Measurements from ENCODE around the gene RMDN2. TPM values are rescaled to one million over a fixed set of nuclear protein-coding genes. Genes with fewer than 3 reads are reported as not detected.
A peak's percentile ranks its signal among the peaks of the same experiment; 100 is the strongest.
"Not testable (repeated sequence)": the region's sequence is repeated elsewhere in the genome, so short reads cannot be mapped to it uniquely, and the experiment has no call there.

The RMDN2 gene
- total RNA-seq, 2 donors from 2014 or later: 6.4 to 6.6 TPM

GRCh38 chr2:37975808-37976207, 50.7 kb downstream of the RMDN2 start:
- no peak for DNase-seq (ENCODE audit: low spot score)
- intact Hi-C loops (cut with DNase I): loop anchor here in 1 of 2 donors (5.0 kb wide), 1 partner anchor 291 kb away; no protein-coding TSS in a partner anchor

- intact Hi-C loops (cut with DNase I): loop anchor here in 1 of 2 donors (5.0 kb wide), 1 partner anchor 291 kb away; no protein-coding TSS in a partner anchor
- no peak for DNase-seq (ENCODE audit: low spot score)
Measured at GRCh38 chr2:37976411-37976810, 51.3 kb downstream of the RMDN2 start.

- intact Hi-C loops (cut with DNase I): loop anchor here in 1 of 2 donors (5.0 kb wide), 1 partner anchor 295 kb away; no protein-coding TSS in a partner anchor
- DNase-seq (ENCODE audit: low spot score): peak; percentile 87
Measured at GRCh38 chr2:37982147-37982582, 57.1 kb downstream of the RMDN2 start.

GRCh38 chr2:37982847-37983246, 57.8 kb downstream of the RMDN2 start:
- intact Hi-C loops (cut with DNase I): loop anchor here in 1 of 2 donors (5.0 kb wide), 1 partner anchor 294 kb away; no protein-coding TSS in a partner anchor

GRCh38 chr2:37983719-37984118, 58.6 kb downstream of the RMDN2 start:
- DNase-seq (ENCODE audit: low spot score): no peak
- intact Hi-C loops (cut with DNase I): loop anchor here in 1 of 2 donors (5.0 kb wide), 1 partner anchor 294 kb away; no protein-coding TSS in a partner anchor

More at GRCh38 chr2:37982847-37983246, 57.8 kb downstream of the RMDN2 start:
- no peak for DNase-seq (ENCODE audit: low spot score)

GRCh38 chr2:37984176-37984575, 59.1 kb downstream of the RMDN2 start:
- intact Hi-C loops (cut with DNase I): loop anchor here in 1 of 2 donors (5.0 kb wide), 1 partner anchor 293 kb away; no protein-coding TSS in a partner anchor
- no peak for DNase-seq (ENCODE audit: low spot score)

GRCh38 chr2:37984589-37984988, 59.5 kb downstream of the RMDN2 start:
- no peak for DNase-seq (ENCODE audit: low spot score)
- intact Hi-C loops (cut with DNase I): loop anchor here in 1 of 2 donors (5.0 kb wide), 1 partner anchor 293 kb away; no protein-coding TSS in a partner anchor

GRCh38 chr2:37985333-37985732, 60.2 kb downstream of the RMDN2 start:
- DNase-seq (ENCODE audit: low spot score): no peak
- intact Hi-C loops (cut with DNase I): no loop called here

GRCh38 chr2:37987098-37987775, 62.1 kb downstream of the RMDN2 start:
- intact Hi-C loops (cut with DNase I): no loop called here
- no peak for DNase-seq (ENCODE audit: low spot score)

GRCh38 chr2:37992601-37993000, 67.5 kb downstream of the RMDN2 start:
- intact Hi-C loops (cut with DNase I): no loop called here
- no peak for DNase-seq (ENCODE audit: low spot score)

- DNase-seq (ENCODE audit: low spot score): no peak
- intact Hi-C loops (cut with DNase I): no loop called here
Measured at GRCh38 chr2:37993143-37993542, 68.1 kb downstream of the RMDN2 start.

GRCh38 chr2:37997629-37998028, 72.5 kb downstream of the RMDN2 start:
- no peak for DNase-seq (ENCODE audit: low spot score)
- intact Hi-C loops (cut with DNase I): no loop called here

GRCh38 chr2:38000485-38001222, 75.6 kb downstream of the RMDN2 start:
- DNase-seq (ENCODE audit: low spot score): no peak
- intact Hi-C loops (cut with DNase I): no loop called here

GRCh38 chr2:38010187-38010586, 85.1 kb downstream of the RMDN2 start:
- DNase-seq (ENCODE audit: low spot score); intact Hi-C loops (cut with DNase I): not testable (repeated sequence)

GRCh38 chr2:38010995-38011394, 85.9 kb downstream of the RMDN2 start:
- no peak for DNase-seq (ENCODE audit: low spot score)
- intact Hi-C loops (cut with DNase I): no loop called here

GRCh38 chr2:38013158-38013752, 88.2 kb downstream of the RMDN2 start:
- DNase-seq (ENCODE audit: low spot score): no peak
- intact Hi-C loops (cut with DNase I): no loop called here

- no peak for DNase-seq (ENCODE audit: low spot score)
- intact Hi-C loops (cut with DNase I): no loop called here
Measured at GRCh38 chr2:38016219-38016618, 91.1 kb downstream of the RMDN2 start.

GRCh38 chr2:38017836-38018235, 92.7 kb downstream of the RMDN2 start:
- intact Hi-C loops (cut with DNase I): no loop called here
- DNase-seq (ENCODE audit: low spot score): no peak

- intact Hi-C loops (cut with DNase I); DNase-seq (ENCODE audit: low spot score): not testable (repeated sequence)
Measured at GRCh38 chr2:38020359-38021069, 95.4 kb downstream of the RMDN2 start.

Data from posterior vena cava (tissue), 2 donors.